H7 (cell line): Measurements from ENCODE around the gene SOBP. TPM values are rescaled to one million over a fixed set of nuclear protein-coding genes. Genes with fewer than 3 reads are reported as not detected.
"Not testable (repeated sequence)": the region's sequence is repeated elsewhere in the genome, so short reads cannot be mapped to it uniquely, and the experiment has no call there.

Experiments
- DNase-seq: peaks from one replicate; pipeline ENCODE4 v3.0.0; 2012
- H3K27me3 ChIP-seq: 2 replicates; pipeline ENCODE4 v1.6.0; 2011; ENCODE audit warnings: mild to moderate bottlenecking, low read length; ENCODE audit not compliant: control insufficient read depth, insufficient read depth
- H3K36me3 ChIP-seq: replicated peaks from 2 replicates; pipeline ENCODE4 v1.5.1; 2011; ENCODE audit warnings: low read length; ENCODE audit not compliant: control insufficient read depth, insufficient read depth
- H3K4me3 ChIP-seq: 2 replicates; pipeline ENCODE4 v1.5.1; 2011; ENCODE audit warnings: low read depth, mild to moderate bottlenecking, control low read depth, low read length, moderate library complexity; ENCODE audit not compliant: insufficient read depth
- total RNA-seq: library from RNA; depleted of rRNA; stranded (reverse); fragments of >200 nt; shearing (Covaris generic); gene quantifications from 2 replicates; pipeline ENCODE4 v1.2.3, GENCODE V29; 2014

SOBP gene
- total RNA-seq, 1 experiment from 2014 or later, result 1.3 TPM

GRCh38 chr6:107473660-107474059 lies 16.3 kb upstream of the SOBP start:
- DNase-seq, result no peak
- Histone ChIP-seq H3K4me3 (no peak overlapping the region), H3K27me3 (no peaks in the 10 kb centered on the region), H3K36me3 (no peaks in the 10 kb centered on the region)

DNA sequence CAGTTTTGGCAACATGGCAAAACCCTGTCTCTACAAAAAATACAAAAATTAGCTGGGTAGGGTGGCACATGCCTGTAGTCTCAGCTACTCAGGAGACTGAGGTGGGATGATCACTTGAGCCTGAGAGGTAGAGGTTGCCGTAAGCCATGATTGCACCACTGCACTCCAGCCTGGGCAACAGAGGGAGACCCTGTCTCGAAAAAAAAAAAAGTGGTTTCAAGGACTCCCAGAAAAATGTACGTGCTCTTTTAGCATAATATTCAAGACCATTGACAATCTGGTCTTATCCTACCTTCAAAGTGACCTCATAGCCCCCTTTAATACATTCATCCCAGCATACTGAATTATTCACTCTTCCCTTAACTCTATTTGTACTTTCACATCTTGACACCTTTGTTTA lies 14.6 kb upstream of the SOBP start:
- not testable (repeated sequence) for DNase-seq, H3K4me3 ChIP-seq, H3K36me3 ChIP-seq, H3K27me3 ChIP-seq

- H3K36me3 ChIP-seq, H3K4me3 ChIP-seq, DNase-seq, H3K27me3 ChIP-seq: not testable (repeated sequence)
These were observed 14.1 kb upstream of the SOBP start for GRCh38 chr6:107475826-107476225.

GRCh38 chr6:107479089-107479690 lies 10.7 kb upstream of the SOBP start:
- DNase-seq, result no peak
- Histone ChIP-seq H3K36me3 (no peaks in the 10 kb centered on the region), H3K4me3 (no peak overlapping the region), H3K27me3 (no peaks in the 10 kb centered on the region)

- DNase-seq, result no peak
- no peaks in the 10 kb centered on the region for H3K36me3 ChIP-seq
- peaks cover 30% of the 10 kb centered on the region for H3K27me3 ChIP-seq
These were observed 4.8 kb upstream of the SOBP start for GRCh38 chr6:107485157-107485556.

GRCh38 chr6:107488174-107488874 lies 1.6 kb upstream of the SOBP start:
- DNase-seq, result peak; percentile 52
- H3K27me3 ChIP-seq, result peaks cover 59% of the 10 kb centered on the region

More at GRCh38 chr6:107485157-107485556, 4.8 kb upstream of the SOBP start:
- H3K4me3 ChIP-seq, result no peak overlapping the region

DNA sequence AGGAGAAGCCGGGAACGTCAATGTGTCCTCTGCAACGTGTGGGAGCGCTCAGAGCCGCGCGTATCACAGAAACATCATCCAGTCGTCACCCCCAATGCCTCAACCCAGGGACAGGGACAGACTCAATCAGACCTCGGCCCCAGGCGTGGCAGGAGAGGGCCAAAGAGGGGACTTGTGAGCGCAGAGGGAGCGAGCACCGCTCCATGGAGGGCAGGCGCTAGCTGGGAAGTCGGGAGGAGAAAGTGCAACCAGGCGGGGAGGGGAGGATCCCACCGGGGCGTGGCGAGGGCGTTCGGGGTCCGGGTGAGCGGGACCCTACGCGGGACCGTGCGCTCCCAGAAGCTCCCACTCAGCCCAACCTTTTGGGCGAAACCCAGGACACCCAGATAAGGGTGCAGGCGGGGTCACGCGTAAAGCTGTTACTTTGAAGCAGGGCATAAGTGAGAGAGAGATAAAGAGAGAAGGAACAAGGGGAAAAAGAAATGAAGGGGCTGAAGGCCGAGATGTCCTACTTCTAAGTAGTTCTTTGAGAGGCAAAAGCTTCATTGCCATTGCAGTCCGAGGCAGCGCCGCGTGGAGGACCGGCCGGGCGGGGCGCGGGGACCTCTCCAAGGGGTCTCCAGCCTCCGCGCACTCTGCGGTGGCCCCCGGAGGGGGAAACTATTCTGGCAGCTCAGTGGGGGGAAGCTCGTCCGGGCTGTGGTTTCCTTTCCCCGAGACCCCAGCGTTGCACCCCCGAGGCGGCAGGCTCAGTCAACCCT lies 862 bp upstream of the SOBP start:
- no peaks in the 10 kb centered on the region for H3K36me3 ChIP-seq
- DNase-seq, result peak; percentile 90
- peak overlapping the region; percentile 73 for H3K4me3 ChIP-seq
- H3K27me3 ChIP-seq, result peaks cover 59% of the 10 kb centered on the region

More at GRCh38 chr6:107488174-107488874, 1.6 kb upstream of the SOBP start:
- Histone ChIP-seq H3K36me3 (no peaks in the 10 kb centered on the region), H3K4me3 (peak overlapping the region; percentile 73)

GRCh38 chr6:107490566-107491137 lies 735 bp downstream of the SOBP start:
- DNase-seq, result peak; percentile 67
- H3K4me3 ChIP-seq, result peak overlapping the region; percentile 73
- H3K27me3 ChIP-seq, result peaks cover 59% of the 10 kb centered on the region
- no peaks in the 10 kb centered on the region for H3K36me3 ChIP-seq

DNA sequence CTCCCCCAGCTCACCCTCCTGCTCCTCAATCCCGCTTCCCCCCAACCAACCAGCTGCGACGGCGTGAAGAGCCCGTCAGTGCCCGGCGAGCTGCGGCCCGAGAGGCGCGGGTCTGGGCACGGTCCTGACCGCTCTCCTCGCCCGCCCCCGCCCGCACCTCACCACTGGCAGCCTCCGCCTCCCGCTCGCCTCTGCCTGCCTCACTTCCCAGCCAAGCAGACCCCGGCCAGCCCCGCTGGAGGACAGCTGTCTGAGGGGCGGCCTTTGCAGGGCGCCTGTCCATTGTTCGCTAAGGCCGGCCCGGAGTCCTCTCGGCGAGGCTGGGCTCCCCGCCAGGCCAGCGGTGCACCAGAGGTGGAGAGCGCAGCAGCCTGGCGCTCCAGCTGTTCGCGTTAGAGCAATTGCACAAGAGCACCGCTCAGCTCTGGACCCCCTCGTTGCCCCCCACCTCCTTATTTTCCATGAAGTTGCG lies 1.3 kb downstream of the SOBP start:
- DNase-seq, result peak; percentile 81
- Histone ChIP-seq H3K27me3 (peaks cover 59% of the 10 kb centered on the region), H3K4me3 (peak overlapping the region; percentile 73)

DNA sequence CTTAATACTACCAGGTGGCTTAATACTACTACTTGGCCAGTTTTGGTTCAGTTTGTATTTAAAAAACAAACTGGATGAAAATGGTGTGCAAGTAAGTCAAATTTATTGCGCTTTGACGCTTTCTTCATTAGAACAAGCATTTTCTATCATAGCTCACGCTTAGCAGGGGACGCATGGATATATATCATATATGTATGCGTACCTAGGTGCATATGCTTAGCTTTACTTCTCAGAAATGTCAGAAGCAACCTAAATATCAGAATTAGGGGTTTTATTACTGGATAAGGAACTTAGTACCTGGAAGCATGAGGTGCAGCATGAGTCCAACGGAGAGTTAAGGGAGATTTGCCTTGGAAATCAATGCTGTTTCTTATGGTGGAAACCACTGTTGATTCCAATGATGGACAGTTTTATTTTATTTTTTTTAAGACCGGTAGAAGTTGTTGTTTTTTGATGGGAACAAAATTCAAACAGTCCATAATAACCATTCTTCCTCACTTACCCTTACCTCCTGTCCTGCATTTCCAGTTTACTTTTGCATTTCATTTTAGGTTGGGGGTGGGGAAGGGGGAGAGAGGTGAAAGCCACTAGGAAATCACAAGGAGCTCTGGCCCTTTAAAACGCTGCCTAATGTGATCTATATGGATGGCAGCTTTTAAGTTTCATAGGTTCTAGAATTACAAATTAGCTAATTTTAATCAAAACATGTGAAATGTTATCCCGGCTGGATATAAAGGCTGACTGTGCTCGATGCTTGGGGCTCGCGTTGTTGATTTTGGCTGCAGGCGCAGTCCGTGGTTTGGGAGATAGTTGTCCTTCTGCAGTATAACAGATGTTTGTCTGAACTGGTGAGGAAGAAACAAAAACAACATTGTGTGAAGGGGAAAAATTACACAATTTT lies 2.1 kb downstream of the SOBP start:
- H3K36me3 ChIP-seq, result no peaks in the 10 kb centered on the region
- no peak overlapping the region for H3K4me3 ChIP-seq
- H3K27me3 ChIP-seq, result peaks cover 52% of the 10 kb centered on the region
- no peak for DNase-seq

More for the DNA sequence above, 1.3 kb downstream of the SOBP start:
- no peaks in the 10 kb centered on the region for H3K36me3 ChIP-seq

GRCh38 chr6:107493158-107494057 lies 3.5 kb downstream of the SOBP start:
- peak; percentile 54 for DNase-seq
- no peaks in the 10 kb centered on the region for H3K36me3 ChIP-seq
- H3K27me3 ChIP-seq, result peaks cover 38% of the 10 kb centered on the region
- H3K4me3 ChIP-seq, result no peak overlapping the region

- no peak overlapping the region for H3K4me3 ChIP-seq
- no peak for DNase-seq
- H3K36me3 ChIP-seq, result no peaks in the 10 kb centered on the region
- H3K27me3 ChIP-seq, result peaks cover 29% of the 10 kb centered on the region
These were observed 5.3 kb downstream of the SOBP start for GRCh38 chr6:107495196-107495643.

DNA sequence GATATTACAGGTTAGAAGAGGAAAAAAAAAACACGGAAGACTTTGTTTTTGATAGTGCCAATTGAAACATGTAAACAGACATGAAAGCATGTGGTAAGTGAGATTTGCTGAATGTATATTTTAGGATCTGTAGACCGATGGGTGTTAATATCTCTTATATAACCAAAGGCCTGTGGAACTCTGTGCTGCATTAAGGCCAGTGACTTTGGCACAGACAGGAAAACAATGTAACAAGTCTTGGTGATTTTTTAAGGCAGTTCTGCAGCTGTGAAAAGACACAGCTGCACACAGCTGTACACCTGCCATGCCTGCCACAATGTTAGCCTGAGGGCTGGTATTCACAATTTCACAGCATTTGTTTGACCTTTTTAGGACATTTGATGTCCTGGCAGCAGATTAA lies 6.1 kb downstream of the SOBP start:
- H3K4me3 ChIP-seq, result no peak overlapping the region
- H3K36me3 ChIP-seq, result no peaks in the 10 kb centered on the region
- H3K27me3 ChIP-seq, result peaks cover 22% of the 10 kb centered on the region
- no peak for DNase-seq
